Stimulated activated CD4-positive, alpha-beta T cell treated with anti-CD3 and anti-CD28 coated beads, Interleukin-2, amount 100 ng/mL, for 24 hours (primary cell): Measurements from ENCODE around the gene EPHA6.

Experiments
- DNase-seq, 2 donors: peaks; one replicate each; pipeline ENCODE4 v3.0.0-alpha.2; 2020

The EPHA6 gene

GRCh38 chr3:97662762-97663161 lies 848.4 kb downstream of the EPHA6 start:
- DNase-seq: no peak

- DNase-seq: no peak
Measured at GRCh38 chr3:97665896-97666295, 851.5 kb downstream of the EPHA6 start.

GRCh38 chr3:97670952-97671351 lies 856.6 kb downstream of the EPHA6 start:
- no peak for DNase-seq

GRCh38 chr3:97673357-97673997 lies 859.1 kb downstream of the EPHA6 start:
- DNase-seq: no peak

- no peak for DNase-seq
Measured at GRCh38 chr3:97674461-97674860, 860.1 kb downstream of the EPHA6 start.

DNA sequence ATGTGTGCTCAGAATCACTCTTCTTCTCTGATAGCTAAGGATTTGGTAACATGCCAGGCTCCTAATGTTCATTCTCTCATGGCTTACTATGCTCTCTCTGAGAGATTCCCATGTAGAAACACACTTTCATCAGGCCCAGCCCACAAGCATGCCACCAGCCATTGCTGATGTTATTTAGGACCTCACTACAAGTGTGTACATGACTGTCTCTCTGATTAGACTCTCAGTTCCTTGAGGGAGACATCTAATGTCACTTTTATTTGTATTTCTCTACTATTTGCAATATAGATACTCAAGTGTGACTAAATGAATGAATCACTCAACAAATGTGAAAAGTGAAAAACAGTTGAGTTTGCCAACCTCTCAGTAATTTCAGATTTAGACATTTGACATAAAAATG lies 865.8 kb downstream of the EPHA6 start:
- no peak for DNase-seq

DNA sequence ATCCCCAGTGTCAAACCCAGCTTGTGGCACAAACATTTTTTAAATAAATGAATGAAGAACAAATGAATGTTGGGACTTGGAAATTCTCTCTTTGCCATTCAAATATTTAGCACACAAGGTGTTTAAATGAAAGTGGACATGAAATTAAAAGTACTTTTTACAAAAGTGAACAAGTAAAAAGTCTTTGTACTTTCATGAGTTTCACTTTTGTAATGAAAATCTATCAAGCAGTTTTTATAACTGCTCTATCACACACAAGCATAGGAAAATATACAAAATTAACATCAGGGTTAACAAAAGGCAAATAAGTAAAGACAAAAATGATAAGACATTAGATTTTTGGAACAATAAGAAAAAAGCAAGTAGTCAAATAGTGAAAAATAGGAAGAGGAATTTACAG lies 866.3 kb downstream of the EPHA6 start:
- no peak for DNase-seq

DNA sequence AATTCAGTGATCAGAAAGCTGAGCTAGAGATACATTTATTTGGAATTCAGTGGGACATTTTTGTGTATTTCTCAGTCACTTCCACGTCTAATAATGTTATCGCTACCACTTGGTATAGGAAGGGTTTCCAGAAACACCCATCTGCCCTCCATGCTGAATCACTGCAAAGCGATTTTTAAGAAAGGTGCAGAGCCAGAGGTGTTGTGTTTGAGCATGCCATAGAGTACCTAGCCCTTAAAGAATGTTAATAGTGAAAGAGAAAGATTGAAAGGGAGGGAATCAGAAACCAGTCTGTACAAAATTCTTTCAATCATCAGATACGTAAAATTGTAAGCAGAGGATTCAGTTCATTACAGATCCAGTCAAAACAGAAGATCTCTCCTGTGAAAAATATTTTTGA lies 870.1 kb downstream of the EPHA6 start:
- DNase-seq: no peak

GRCh38 chr3:97686258-97686657 lies 871.9 kb downstream of the EPHA6 start:
- no peak for DNase-seq

GRCh38 chr3:97687734-97688133 lies 873.3 kb downstream of the EPHA6 start:
- no peak for DNase-seq

DNA sequence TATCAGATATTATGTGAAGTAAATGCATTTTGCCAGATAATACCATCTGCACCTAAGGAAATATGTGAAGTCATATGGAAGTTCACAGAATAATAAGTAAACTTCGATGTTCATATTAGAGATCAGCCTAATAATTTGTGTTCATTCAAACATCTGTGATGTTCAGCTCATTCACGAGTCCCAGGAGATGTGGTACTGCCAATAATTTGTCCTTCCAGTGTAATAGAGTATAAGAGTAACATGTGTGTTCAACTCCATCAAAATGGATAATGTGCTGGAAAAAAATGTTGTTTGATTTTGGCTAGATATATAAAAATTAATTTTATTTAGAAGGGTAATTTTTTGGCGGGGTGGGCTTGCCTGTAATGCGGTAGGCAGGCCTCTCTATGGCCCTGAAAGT lies 874.7 kb downstream of the EPHA6 start:
- no peak for DNase-seq

- DNase-seq: no peak
Measured at GRCh38 chr3:97689962-97690361, 875.6 kb downstream of the EPHA6 start.

DNA sequence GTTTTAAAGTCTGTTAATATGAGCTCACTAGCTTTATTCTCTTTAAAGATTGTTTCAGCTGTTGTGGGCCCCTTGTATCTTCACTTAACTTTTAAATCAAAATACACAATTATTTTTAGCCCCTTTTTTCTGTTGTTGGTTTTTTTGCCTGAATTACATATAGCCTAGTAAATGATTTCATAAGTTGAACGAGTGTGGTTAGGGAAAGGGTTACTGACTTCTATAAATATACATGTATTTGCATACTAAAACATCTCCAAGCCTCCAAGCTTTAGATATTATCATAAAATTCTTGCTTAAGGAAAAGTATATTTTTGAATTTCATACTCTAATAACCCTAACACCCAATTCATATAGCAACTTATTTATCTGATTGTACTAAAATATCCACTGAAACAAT lies 877.0 kb downstream of the EPHA6 start:
- DNase-seq: no peak

GRCh38 chr3:97692389-97692788 lies 878.0 kb downstream of the EPHA6 start:
- no peak for DNase-seq

DNA sequence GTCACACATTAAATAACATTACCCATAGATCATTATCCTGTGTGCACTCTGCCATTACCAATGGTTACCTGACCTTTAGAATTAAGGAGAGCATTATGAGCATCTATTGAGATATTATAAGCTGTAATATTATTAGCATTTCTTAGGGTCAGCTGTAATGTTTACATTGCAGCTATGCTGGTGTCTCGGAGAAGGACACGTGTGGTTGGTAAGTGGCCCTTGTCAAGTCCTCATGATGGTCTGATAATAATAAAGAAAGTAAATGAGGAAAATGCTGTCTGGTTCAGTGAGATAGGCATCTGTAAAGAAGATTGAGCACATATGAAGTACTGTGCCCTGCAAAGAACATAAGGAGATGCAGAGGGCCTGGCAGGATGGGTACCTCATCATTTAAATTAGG lies 878.4 kb downstream of the EPHA6 start:
- DNase-seq: no peak

GRCh38 chr3:97694876-97695275 lies 880.5 kb downstream of the EPHA6 start:
- no peak for DNase-seq

DNA sequence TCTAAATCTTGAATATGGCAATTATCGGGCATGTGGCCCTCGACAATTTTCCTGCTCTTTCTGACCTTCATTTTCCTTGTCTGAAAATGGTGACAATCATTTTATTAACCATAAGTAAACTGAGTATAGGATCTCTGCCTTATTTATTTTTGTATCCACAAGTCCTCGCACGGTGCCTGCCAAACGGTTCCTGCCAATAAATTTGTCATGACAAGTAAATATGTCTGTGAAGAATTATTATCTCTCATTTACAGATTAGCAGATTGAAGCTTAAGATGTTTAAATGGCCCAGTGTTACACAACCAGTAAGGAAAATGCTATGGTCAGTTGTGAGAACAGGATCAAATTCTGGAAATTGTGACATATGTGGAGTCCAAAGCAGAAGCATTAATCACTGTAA lies 884.3 kb downstream of the EPHA6 start:
- no peak for DNase-seq

DNA sequence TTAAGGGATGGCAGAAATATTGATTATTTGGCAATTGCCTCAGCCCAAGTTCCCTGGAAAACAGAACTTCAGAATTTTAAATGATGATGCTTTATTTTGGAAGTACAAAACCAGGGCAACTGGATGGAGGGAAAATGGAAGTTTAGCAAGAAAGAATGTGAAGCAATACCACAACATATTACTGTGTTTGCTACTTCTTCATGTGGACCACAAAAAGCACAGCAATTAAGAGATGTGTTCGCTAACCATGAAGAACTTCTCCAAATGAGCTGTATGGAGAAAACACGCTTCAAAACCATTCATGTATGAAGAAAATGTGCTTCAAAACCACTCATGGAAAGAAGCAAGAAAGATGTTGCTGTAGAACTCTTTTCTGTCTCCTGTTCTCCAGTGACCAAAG lies 885.5 kb downstream of the EPHA6 start:
- DNase-seq: no peak

DNA sequence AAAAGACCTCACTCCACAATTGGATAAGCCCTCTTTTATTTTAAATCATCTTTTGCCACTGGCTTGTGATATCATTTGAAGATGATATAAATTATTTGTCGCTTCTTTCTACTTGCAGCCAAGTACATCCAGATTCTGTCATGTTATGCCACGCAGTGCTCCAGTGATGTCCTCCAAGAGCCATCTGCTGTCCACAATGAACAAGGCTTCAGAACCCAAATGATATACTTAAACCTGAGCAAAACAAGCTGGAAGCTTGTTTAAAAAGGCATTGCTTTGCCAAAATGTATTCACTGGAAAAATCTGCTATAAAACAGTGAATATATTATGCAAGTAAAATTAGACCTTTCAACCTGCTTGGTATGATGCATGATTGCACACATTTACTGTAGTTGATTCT lies 891.4 kb downstream of the EPHA6 start:
- no peak for DNase-seq

- no peak for DNase-seq
Measured at GRCh38 chr3:97706226-97706625, 891.8 kb downstream of the EPHA6 start.

DNA sequence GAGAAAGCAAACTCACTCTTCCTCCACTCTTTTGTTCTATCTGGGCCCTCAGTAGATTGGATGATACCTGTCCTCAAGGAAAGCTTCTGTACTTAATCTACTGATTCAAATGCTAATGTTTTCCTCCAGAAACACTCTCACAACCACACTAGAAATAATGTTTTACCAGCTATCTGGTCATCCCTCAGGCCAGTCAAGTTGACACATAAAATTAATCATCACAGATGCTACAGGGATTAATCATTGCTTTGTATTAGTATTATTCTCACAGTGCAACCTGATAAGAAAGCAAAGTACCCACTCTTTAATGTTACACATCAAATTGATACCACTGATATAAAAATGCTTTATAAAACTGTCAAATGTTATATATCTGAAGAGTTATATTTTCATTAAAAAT lies 897.3 kb downstream of the EPHA6 start:
- DNase-seq: no peak

GRCh38 chr3:97712919-97713318 lies 898.5 kb downstream of the EPHA6 start:
- no peak for DNase-seq

GRCh38 chr3:97713634-97714033 lies 899.2 kb downstream of the EPHA6 start:
- DNase-seq: no peak

DNA sequence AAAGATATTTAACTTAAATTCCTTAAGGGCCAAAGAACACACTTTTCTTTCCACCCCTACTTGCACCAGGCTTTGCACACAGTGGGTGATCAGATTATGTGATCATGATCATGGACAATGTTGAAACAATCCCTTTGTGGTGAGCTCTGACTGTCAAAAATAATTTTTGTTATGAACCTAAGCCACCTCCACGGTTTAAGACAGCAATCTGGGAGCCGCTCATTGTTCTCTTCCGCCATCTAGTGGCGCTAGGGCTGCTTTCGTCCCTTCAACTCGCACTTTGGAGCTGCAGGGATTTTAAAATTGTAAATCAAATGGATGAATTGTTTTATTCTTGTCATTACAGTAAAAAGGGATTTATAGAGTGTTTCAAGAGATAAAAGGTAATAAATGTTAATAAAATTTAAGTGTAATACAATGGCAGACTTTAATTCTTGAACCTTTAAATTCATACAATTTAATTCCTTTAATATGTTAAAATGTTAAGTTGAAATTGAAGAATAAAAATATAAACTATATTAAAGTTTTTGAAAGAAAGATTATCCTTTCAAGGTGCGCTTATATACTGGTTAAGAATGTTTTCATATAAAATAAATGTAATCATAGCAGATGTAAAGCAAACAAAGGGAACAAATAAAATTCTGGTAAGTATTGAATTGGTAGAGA lies 904.9 kb downstream of the EPHA6 start:
- DNase-seq: peak; percentile 68 to 69

- no peak for DNase-seq
Measured at GRCh38 chr3:97720417-97720816, 906.0 kb downstream of the EPHA6 start.
